DND-41 (cell line): ENCODE data around the gene FHIT.

ENCODE experiments used
- EZH2 ChIP-seq: IDR thresholded peaks from 3 replicates; pipeline ENCODE4 v1.6.1; 2012; ENCODE audit warnings: borderline replicate concordance, low read depth, mild to moderate bottlenecking, moderate library complexity, low read length, inconsistent platforms; ENCODE audit not compliant: severe bottlenecking
- TF ChIP-seq, protein P1 (sequence below): IDR thresholded peaks from 2 replicates; pipeline ENCODE4 v1.5.1; 2012; ENCODE audit warnings: borderline replicate concordance, low read length, moderate library complexity, mild to moderate bottlenecking; ENCODE audit not compliant: poor library complexity, severe bottlenecking; ENCODE audit errors: extremely low read depth

- TF ChIP-seq, protein P1, sequence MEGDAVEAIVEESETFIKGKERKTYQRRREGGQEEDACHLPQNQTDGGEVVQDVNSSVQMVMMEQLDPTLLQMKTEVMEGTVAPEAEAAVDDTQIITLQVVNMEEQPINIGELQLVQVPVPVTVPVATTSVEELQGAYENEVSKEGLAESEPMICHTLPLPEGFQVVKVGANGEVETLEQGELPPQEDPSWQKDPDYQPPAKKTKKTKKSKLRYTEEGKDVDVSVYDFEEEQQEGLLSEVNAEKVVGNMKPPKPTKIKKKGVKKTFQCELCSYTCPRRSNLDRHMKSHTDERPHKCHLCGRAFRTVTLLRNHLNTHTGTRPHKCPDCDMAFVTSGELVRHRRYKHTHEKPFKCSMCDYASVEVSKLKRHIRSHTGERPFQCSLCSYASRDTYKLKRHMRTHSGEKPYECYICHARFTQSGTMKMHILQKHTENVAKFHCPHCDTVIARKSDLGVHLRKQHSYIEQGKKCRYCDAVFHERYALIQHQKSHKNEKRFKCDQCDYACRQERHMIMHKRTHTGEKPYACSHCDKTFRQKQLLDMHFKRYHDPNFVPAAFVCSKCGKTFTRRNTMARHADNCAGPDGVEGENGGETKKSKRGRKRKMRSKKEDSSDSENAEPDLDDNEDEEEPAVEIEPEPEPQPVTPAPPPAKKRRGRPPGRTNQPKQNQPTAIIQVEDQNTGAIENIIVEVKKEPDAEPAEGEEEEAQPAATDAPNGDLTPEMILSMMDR: no peak
- TF ChIP-seq EZH2: no peak
These were observed 816.3 kb downstream of the FHIT start for GRCh38 chr3:60434950-60435349.
